ENCODE measurements around the gene OR10A3. TPM values are rescaled to one million over a fixed set of nuclear protein-coding genes. Genes with fewer than 3 reads are reported as not detected.

Gene OR10A3
- polyA plus RNA-seq, 1 donor from 2014 or later, result not detected

DNA sequence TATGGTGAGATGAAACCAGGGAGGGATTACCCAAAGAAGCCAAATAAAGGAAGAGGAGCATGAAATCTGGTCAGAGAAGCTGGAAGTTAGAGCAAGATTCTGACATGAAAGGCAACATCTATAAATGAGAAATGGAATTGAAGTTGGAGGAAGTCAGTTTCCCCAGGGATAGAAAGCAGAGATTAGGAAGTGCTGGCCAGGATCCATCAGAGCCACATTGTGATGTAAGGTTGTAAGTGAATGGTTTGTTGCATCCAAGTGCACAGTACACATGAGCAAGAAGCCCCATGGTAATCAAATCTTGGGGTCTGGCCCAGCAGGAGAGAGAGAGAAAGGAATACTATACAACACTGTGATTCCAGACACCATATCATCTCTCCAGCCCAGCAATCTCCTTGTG, 30.3 kb upstream of the OR10A3 start:
- no peaks in the 10 kb centered on the region for H3K9me2 ChIP-seq (ENCODE audit: insufficient read depth, low read length)
- no peak overlapping the region for H3K4me2 ChIP-seq (ENCODE audit: low read length)
- no peak overlapping the region for H3K9ac ChIP-seq (ENCODE audit: low read length)
- no peak overlapping the region for H3K4me3 ChIP-seq (ENCODE audit: low read length)
- H4K20me1 ChIP-seq (ENCODE audit: insufficient read depth), result no peaks in the 10 kb centered on the region
- H3K36me3 ChIP-seq (ENCODE audit: insufficient read depth, low read length), result no peaks in the 10 kb centered on the region
- no peaks in the 10 kb centered on the region for H3K79me2 ChIP-seq (replicated peaks; ENCODE audit: insufficient read depth, low read length)
- no peaks in the 10 kb centered on the region for H3F3A ChIP-seq (ENCODE audit: insufficient read depth, low read length, poor library complexity, severe bottlenecking)
- no peaks in the 10 kb centered on the region for H3K27me3 ChIP-seq (ENCODE audit: insufficient read depth, low read depth, low read length)
- no peak for TF ChIP-seq MXI1 (conservative IDR thresholded peaks at IDR 0.05; ENCODE audit: poor library complexity, severe bottlenecking)
- TF ChIP-seq, protein P1, sequence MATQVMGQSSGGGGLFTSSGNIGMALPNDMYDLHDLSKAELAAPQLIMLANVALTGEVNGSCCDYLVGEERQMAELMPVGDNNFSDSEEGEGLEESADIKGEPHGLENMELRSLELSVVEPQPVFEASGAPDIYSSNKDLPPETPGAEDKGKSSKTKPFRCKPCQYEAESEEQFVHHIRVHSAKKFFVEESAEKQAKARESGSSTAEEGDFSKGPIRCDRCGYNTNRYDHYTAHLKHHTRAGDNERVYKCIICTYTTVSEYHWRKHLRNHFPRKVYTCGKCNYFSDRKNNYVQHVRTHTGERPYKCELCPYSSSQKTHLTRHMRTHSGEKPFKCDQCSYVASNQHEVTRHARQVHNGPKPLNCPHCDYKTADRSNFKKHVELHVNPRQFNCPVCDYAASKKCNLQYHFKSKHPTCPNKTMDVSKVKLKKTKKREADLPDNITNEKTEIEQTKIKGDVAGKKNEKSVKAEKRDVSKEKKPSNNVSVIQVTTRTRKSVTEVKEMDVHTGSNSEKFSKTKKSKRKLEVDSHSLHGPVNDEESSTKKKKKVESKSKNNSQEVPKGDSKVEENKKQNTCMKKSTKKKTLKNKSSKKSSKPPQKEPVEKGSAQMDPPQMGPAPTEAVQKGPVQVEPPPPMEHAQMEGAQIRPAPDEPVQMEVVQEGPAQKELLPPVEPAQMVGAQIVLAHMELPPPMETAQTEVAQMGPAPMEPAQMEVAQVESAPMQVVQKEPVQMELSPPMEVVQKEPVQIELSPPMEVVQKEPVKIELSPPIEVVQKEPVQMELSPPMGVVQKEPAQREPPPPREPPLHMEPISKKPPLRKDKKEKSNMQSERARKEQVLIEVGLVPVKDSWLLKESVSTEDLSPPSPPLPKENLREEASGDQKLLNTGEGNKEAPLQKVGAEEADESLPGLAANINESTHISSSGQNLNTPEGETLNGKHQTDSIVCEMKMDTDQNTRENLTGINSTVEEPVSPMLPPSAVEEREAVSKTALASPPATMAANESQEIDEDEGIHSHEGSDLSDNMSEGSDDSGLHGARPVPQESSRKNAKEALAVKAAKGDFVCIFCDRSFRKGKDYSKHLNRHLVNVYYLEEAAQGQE (IDR thresholded peaks at IDR 0.05; ENCODE audit: borderline replicate concordance), result no peak
- no peak for TF ChIP-seq SMC3 (conservative IDR thresholded peaks at IDR 0.05; ENCODE audit: poor library complexity)
- TF ChIP-seq, protein P2, sequence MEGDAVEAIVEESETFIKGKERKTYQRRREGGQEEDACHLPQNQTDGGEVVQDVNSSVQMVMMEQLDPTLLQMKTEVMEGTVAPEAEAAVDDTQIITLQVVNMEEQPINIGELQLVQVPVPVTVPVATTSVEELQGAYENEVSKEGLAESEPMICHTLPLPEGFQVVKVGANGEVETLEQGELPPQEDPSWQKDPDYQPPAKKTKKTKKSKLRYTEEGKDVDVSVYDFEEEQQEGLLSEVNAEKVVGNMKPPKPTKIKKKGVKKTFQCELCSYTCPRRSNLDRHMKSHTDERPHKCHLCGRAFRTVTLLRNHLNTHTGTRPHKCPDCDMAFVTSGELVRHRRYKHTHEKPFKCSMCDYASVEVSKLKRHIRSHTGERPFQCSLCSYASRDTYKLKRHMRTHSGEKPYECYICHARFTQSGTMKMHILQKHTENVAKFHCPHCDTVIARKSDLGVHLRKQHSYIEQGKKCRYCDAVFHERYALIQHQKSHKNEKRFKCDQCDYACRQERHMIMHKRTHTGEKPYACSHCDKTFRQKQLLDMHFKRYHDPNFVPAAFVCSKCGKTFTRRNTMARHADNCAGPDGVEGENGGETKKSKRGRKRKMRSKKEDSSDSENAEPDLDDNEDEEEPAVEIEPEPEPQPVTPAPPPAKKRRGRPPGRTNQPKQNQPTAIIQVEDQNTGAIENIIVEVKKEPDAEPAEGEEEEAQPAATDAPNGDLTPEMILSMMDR (IDR thresholded peaks at IDR 0.05; ENCODE audit: poor library complexity, severe bottlenecking), result no peak
- no peak for TF ChIP-seq EP300 (conservative IDR thresholded peaks at IDR 0.05; ENCODE audit: poor library complexity, severe bottlenecking)
- H3K27ac ChIP-seq (ENCODE audit: low read length), result no peak overlapping the region
- H3K9me3 ChIP-seq (ENCODE audit: low read length), result no peaks in the 10 kb centered on the region
- no peak overlapping the region for H2AFZ ChIP-seq (ENCODE audit: low read depth, low read length)

DNA sequence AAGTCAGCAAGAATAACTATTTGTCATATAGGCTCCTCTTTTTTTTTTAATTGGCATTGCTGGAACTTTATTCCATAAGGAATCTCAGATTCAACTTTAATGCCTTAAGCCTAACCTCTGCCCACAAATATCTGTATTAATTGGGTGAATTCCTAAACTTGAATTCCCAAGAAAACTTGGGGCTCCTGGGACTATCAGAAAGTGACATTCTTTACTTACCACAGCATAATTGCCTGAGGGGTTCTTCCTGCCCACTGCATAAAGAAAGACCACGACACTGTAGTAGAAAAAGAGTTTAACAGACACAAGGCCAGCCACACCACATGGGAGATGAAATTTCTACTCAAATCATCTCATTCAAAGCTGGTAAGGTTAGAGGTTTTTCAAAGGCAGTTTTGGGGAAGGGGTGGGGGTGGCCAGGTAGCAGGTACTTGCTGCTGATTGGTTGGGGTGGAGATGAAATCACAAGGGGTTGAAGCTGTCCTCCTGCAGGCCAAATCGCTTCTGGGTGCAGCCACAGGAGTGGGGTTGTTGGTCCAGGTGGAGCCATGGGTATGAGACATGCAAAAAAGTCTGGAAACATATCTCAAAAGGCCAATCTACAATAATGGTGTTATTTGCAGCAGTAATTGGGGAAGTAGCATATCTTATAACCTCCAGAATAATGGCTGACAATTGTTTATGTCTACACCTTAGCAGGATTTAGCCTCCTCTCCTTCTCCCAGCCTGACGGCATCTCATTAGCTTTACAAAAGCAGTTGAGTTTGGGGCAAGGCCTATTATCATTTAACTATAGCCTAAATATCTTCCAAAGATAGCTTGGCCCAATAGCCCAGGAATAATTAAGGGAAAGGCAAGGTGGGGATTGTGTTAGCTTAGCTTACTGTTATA, 28.5 kb upstream of the OR10A3 start:
- Histone ChIP-seq H3K27ac (ENCODE audit: low read length) (no peak overlapping the region), H4K20me1 (ENCODE audit: insufficient read depth) (no peaks in the 10 kb centered on the region), H3K36me3 (ENCODE audit: insufficient read depth, low read length) (no peaks in the 10 kb centered on the region), H3K27me3 (ENCODE audit: insufficient read depth, low read depth, low read length) (no peaks in the 10 kb centered on the region), H3K9ac (ENCODE audit: low read length) (no peak overlapping the region), H3K9me3 (ENCODE audit: low read length) (no peaks in the 10 kb centered on the region), H3K4me2 (ENCODE audit: low read length) (no peak overlapping the region), H2AFZ (ENCODE audit: low read depth, low read length) (no peak overlapping the region), H3K9me2 (ENCODE audit: insufficient read depth, low read length) (no peaks in the 10 kb centered on the region), H3K4me3 (ENCODE audit: low read length) (no peak overlapping the region), H3K79me2 (replicated peaks; ENCODE audit: insufficient read depth, low read length) (no peaks in the 10 kb centered on the region), H3F3A (ENCODE audit: insufficient read depth, low read length, poor library complexity, severe bottlenecking) (no peaks in the 10 kb centered on the region)
- TF ChIP-seq EZH2 (IDR thresholded peaks at IDR 0.05; ENCODE audit: borderline replicate concordance, insufficient read depth, low read length, poor library complexity, severe bottlenecking) (no peak), RAD21 (conservative IDR thresholded peaks at IDR 0.05) (no peak), POLR2AphosphoS5 (IDR thresholded peaks at IDR 0.05) (no peak), MXI1 (conservative IDR thresholded peaks at IDR 0.05; ENCODE audit: poor library complexity, severe bottlenecking) (no peak), EP300 (conservative IDR thresholded peaks at IDR 0.05; ENCODE audit: poor library complexity, severe bottlenecking) (no peak), TAF1 (IDR thresholded peaks at IDR 0.05; ENCODE audit: low read depth) (no peak), SMC3 (conservative IDR thresholded peaks at IDR 0.05; ENCODE audit: poor library complexity) (no peak)
- TF ChIP-seq, protein P2 (IDR thresholded peaks at IDR 0.05; ENCODE audit: poor library complexity, severe bottlenecking), result no peak
- TF ChIP-seq, protein P1 (IDR thresholded peaks at IDR 0.05; ENCODE audit: borderline replicate concordance), result no peak

Data from neural cell (in vitro differentiated cells).